Esophagus squamous epithelium (tissue), 5 donors: ENCODE results near the gene CAMKMT. TPM values are rescaled to one million over a fixed set of nuclear protein-coding genes. Genes with fewer than 3 reads are reported as not detected.

ENCODE experiments used
- DNase-seq: peaks from one replicate; lab custom pipeline; 2025; lab: John Stamatoyannopoulos, UW
- H3K27ac ChIP-seq, 4 donors: fragments of 200-600 bp; sonication (generic); one replicate each; pipeline ENCODE4 v1.5.1; 2016 to 2019; ENCODE audit warnings: mild to moderate bottlenecking in 1 of 4
- H3K27me3 ChIP-seq, 4 donors: fragments of 200-600 bp; sonication (generic); 1 replicate in 3 of 4; 2 replicates in 1 of 4; pipeline versions ENCODE4 v1.5.1 to v1.6.0; 2017 to 2021; ENCODE audit warnings: antibody characterized with exemption in 1 of 4
- H3K36me3 ChIP-seq, 3 donors: fragments of 200-600 bp; sonication (generic); one replicate each; pipeline ENCODE4 v1.5.1; 2016 to 2019
- H3K4me1 ChIP-seq, 3 donors: fragments of 200-600 bp; sonication (generic); one replicate each; pipeline ENCODE4 v1.5.1; 2017 to 2019
- H3K4me3 ChIP-seq, 4 donors: fragments of 200-600 bp; sonication (generic); 1 replicate in 3 of 4; 2 replicates in 1 of 4; pipeline ENCODE4 v1.5.1; 2016 to 2019; ENCODE audit warnings: mild to moderate bottlenecking in 2 of 4, moderate library complexity in 1 of 4
- H3K9me3 ChIP-seq, 3 donors: fragments of 200-600 bp; sonication (generic); one replicate each; pipeline ENCODE4 v1.5.1; 2016 to 2019
- POLR2A ChIP-seq, 4 donors: fragments of 450-650 bp; IDR thresholded peaks; one replicate each; pipeline ENCODE4 v1.6.1; 2017; ENCODE audit warnings: antibody characterized with exemption in 4 of 4, mild to moderate bottlenecking in 4 of 4, moderate library complexity in 3 of 4
- WGBS, 2 donors: methylation state at CpG; one replicate each; pipeline ENCODE4 v1.1.5; 2018; 5-methylcytosine and 5-hydroxymethylcytosine counted together
- intact Hi-C: fragments of 100-400 bp; cut with DNase I; formaldehyde crosslinking; loops from one replicate; pipeline ENCODE4 v1.15.0; 2022
- total RNA-seq, 4 donors: library from RNA; depleted of rRNA; stranded (reverse); fragments of >200 nt; gene quantifications; one replicate each; pipeline ENCODE4 v1.1.0, GENCODE V29; 2016
- TF ChIP-seq, protein P1 (sequence below), 6 experiments: fragments of 450-650 bp in 4 of 6; fragments of 200-600 bp in 2 of 6; sonication (generic) in 2 of 6; IDR thresholded peaks; one replicate each; pipeline ENCODE4 v1.5.1; 2016 to 2019; ENCODE audit warnings: antibody characterized with exemption in 6 of 6, mild to moderate bottlenecking in 4 of 6, moderate library complexity in 4 of 6
- donor health status: DM: yes; HTN: yes; CAD: no.

CAMKMT gene
- total RNA-seq, 4 donors from 2014 or later = 5.7 to 14.4 (median 10.6) TPM

DNA sequence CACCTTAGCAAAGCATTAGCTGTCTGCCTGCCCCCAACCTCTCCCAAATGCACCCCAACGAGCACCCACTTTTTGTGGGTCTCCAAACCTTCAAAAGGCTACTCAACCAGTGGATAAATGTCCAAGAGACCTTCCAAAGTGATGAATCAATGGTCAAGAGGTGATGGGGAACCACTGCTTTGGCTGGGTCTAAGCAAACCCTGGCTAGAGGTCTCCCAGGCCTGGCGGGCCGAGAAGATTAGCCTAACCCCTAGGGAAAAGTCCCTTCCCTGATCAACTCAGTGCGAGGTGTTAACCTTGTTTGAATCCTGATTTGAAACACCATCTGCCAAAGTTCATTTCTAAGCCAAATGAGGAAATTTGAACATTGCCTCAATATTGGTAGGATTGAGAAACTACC lies 435.0 kb downstream of the CAMKMT start:
- no peak for DNase-seq
- Histone ChIP-seq H3K27me3 (peaks cover 4 to 73% (median 8%) of the 10 kb centered on the region in 4 donors), H3K27ac (no peak overlapping the region), H3K36me3 (no peaks in the 10 kb centered on the region), H3K4me1 (peaks cover 6 to 10% (median 7%) of the 10 kb centered on the region in 3 donors), H3K9me3 (no peaks in the 10 kb centered on the region), H3K4me3 (no peak overlapping the region)
- no peak for TF ChIP-seq POLR2A (IDR thresholded peaks at IDR 0.05)
- TF ChIP-seq, protein P1, sequence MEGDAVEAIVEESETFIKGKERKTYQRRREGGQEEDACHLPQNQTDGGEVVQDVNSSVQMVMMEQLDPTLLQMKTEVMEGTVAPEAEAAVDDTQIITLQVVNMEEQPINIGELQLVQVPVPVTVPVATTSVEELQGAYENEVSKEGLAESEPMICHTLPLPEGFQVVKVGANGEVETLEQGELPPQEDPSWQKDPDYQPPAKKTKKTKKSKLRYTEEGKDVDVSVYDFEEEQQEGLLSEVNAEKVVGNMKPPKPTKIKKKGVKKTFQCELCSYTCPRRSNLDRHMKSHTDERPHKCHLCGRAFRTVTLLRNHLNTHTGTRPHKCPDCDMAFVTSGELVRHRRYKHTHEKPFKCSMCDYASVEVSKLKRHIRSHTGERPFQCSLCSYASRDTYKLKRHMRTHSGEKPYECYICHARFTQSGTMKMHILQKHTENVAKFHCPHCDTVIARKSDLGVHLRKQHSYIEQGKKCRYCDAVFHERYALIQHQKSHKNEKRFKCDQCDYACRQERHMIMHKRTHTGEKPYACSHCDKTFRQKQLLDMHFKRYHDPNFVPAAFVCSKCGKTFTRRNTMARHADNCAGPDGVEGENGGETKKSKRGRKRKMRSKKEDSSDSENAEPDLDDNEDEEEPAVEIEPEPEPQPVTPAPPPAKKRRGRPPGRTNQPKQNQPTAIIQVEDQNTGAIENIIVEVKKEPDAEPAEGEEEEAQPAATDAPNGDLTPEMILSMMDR (IDR thresholded peaks at IDR 0.05) = no peak
- 56 to 75% methylated on average over 3 to 4 of the region's 4 CpGs for WGBS, 2 donors
- intact Hi-C loops = no loop called here

DNA sequence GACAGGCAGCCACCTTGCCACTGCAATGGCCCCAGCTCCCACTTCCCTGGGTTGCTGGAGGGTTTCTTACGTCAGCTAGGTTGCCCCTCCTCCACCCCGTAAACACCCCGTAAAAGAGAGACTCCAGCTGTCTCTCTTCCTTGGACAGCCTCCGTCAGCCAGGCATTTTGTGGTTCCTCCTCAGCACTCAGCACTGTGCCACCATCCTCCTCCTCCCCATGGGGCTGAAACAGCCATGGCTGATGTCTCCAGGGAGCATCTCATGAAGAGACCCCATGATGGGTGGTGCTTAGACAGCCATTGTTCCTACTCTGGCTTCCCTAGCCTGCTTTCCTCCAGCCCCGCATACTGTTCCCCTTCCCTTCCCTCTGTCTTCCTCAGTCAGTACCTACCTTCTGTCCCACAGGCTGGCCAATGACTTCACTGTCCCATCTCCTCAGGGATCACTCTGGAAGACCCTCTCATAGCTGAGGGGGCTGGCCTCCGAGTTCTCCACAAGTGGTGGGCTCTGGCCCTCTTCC lies 436.5 kb downstream of the CAMKMT start:
- WGBS, 2 donors = 74 to 75% methylated on average over 6 of the region's 6 CpGs
- intact Hi-C loops = no loop called here
- no peaks in the 10 kb centered on the region for H3K36me3 ChIP-seq
- no peaks in the 10 kb centered on the region for H3K9me3 ChIP-seq
- no peak overlapping the region for H3K27ac ChIP-seq
- TF ChIP-seq, protein P1 (IDR thresholded peaks at IDR 0.05) = no peak
- TF ChIP-seq POLR2A (IDR thresholded peaks at IDR 0.05) = no peak
- H3K4me3 ChIP-seq = no peak overlapping the region
- peaks cover 10 to 22% (median 15%) of the 10 kb centered on the region in 3 donors for H3K4me1 ChIP-seq
- H3K27me3 ChIP-seq = peaks cover 15 to 83% (median 19%) of the 10 kb centered on the region in 4 donors
- no peak for DNase-seq

DNA sequence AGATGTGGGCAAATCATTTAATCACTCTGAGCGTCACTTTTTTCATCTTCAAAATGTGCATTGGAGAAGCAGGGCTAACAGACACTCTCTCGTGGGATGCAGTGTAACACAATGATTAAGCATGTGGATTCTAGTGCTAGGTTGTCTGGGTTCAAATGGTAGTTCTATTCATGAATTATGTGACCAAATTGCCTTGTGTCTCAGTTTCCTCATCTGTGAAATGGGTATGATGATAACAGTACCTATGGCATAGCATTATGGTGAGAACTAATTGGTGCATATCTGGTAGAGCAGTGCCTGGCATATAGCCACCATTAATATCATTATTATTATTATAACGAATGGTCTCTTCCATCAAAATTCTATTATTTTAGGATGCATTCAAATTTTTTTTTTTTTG lies 437.4 kb downstream of the CAMKMT start:
- Histone ChIP-seq H3K4me3 (no peak overlapping the region), H3K27me3 (peaks cover 15 to 92% (median 19%) of the 10 kb centered on the region in 4 donors), H3K4me1 (peaks cover 10 to 22% (median 15%) of the 10 kb centered on the region in 3 donors), H3K27ac (no peak overlapping the region), H3K9me3 (no peaks in the 10 kb centered on the region), H3K36me3 (no peaks in the 10 kb centered on the region)
- no peak for TF ChIP-seq POLR2A (IDR thresholded peaks at IDR 0.05)
- TF ChIP-seq, protein P1 (IDR thresholded peaks at IDR 0.05) = no peak
- intact Hi-C loops = no loop called here
- 80 to 88% methylated on average over 3 of the region's 3 CpGs for WGBS, 2 donors
- no peak for DNase-seq

DNA sequence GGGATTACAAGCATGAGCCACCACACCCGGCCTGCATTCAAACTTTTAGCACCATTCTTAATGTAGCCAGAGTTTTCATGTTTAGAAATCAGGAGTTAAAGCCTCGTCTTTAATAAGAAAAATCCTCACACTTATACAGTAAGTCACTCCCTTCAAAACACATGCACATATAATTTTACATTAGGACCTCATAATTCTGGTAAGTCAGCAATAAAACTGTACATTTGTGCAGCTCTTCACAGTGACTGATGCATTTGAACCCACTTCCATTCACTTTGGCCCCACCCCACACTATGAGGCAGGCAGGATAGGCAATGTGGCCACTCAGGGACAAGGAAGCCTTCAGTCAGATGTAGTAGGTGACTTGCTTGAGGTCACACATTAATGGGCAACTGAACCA lies 438.0 kb downstream of the CAMKMT start:
- WGBS, 2 donors = 67 to 70% methylated on average over 2 of the region's 2 CpGs
- H3K36me3 ChIP-seq = no peaks in the 10 kb centered on the region
- peaks cover 10 to 22% (median 15%) of the 10 kb centered on the region in 3 donors for H3K4me1 ChIP-seq
- DNase-seq = no peak
- TF ChIP-seq POLR2A (IDR thresholded peaks at IDR 0.05) = no peak
- TF ChIP-seq, protein P1 (IDR thresholded peaks at IDR 0.05) = no peak
- no peak overlapping the region for H3K27ac ChIP-seq
- H3K4me3 ChIP-seq = no peak overlapping the region
- H3K27me3 ChIP-seq = peaks cover 15 to 98% (median 21%) of the 10 kb centered on the region in 4 donors
- H3K9me3 ChIP-seq = no peaks in the 10 kb centered on the region
- intact Hi-C loops = no loop called here

DNA sequence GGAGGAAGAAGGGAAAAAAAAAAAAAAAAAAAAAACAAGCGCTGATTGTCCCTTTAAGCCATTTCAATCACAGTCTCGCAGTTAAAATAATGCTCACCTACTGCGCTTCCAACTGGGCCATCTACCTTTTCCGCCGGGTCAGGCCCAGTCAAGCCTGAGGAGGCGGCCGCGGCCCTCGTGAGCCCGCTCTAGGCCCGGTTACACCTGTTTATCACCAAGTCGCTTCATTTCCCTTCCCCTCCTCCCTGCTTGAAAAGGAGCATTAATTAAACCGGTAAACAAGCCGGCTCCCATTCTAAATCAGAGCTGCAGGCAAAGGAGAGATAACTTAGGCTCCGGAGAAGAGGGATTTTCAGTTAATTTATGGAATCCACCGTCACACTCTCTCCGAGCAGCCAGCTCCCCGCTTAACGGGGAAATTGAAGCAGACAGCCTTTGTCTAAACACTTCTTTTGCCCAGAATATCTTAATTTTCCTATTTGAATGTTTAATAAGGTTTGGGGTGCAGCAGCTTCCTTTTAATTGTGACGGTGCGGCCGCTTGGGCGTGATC lies 439.6 kb downstream of the CAMKMT start:
- WGBS, 2 donors = 20 to 39% methylated on average over 12 to 19 of the region's 23 CpGs
- intact Hi-C loops = no loop called here
- Histone ChIP-seq H3K36me3 (no peaks in the 10 kb centered on the region), H3K9me3 (no peaks in the 10 kb centered on the region), H3K4me1 (peaks cover 10 to 22% (median 15%) of the 10 kb centered on the region in 3 donors), H3K27ac (no peak overlapping the region), H3K27me3 (peaks cover 15 to 100% (median 29%) of the 10 kb centered on the region in 4 donors), H3K4me3 (peak overlapping the region in 3 of 4 donors; percentile 11 to 55 (median 22))
- TF ChIP-seq POLR2A (IDR thresholded peaks at IDR 0.05) = no peak
- TF ChIP-seq, protein P1 (IDR thresholded peaks at IDR 0.05) = no peak
- no peak for DNase-seq
